Activated CD4-positive, alpha-beta T cell treated with anti-CD3 and anti-CD28 coated beads for 4 hours (primary cell): ENCODE results near the gene MYOT.

ENCODE experiments used
- DNase-seq, 2 donors: peaks; one replicate each; pipeline ENCODE4 v3.0.0-alpha.2; 2020

Gene MYOT

GRCh38 chr5:137902408-137903133 is 34.9 kb downstream of the MYOT start:
- no peak for DNase-seq

DNA sequence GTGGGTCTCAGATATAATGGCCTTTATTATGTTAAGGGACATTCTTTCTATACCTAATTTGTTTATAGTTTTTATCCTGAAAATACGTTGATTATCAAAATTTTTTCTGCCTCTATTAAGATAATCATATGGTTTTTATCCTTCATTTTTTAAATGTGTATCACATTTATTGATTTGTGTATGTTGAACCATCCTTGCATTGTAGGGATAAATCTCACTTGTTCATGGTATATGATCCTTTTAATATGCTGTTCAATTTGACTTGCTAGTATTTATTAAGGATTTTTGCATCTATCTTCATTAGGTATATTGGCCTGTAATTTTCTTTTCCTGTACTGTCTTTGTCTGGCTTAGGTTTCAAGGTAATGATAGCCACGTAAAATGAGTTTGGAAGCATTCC is 47.1 kb downstream of the MYOT start:
- no peak for DNase-seq

GRCh38 chr5:137916923-137917322 is 49.3 kb downstream of the MYOT start:
- DNase-seq = no peak

- DNase-seq = no peak
These were observed 54.3 kb downstream of the MYOT start for GRCh38 chr5:137921931-137922330.

DNA sequence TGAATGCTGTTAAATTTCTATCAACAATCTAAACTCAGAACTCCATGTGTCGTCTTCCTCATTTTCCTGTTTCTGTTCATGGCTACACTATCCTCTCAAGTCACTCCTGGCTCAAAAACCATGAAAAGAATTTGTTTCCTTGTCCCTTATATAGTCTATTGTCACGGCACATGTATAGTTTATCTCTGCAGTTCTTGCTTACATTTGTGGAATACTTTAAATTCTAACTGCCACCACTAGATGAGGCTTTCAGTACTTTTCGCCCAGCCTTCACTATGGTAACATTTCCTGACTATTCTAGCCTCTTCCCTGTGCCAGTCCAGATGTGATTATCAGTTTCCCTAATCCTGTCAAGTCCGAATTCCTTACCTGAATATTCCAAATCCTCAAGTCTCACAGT is 56.2 kb downstream of the MYOT start:
- no peak for DNase-seq

DNA sequence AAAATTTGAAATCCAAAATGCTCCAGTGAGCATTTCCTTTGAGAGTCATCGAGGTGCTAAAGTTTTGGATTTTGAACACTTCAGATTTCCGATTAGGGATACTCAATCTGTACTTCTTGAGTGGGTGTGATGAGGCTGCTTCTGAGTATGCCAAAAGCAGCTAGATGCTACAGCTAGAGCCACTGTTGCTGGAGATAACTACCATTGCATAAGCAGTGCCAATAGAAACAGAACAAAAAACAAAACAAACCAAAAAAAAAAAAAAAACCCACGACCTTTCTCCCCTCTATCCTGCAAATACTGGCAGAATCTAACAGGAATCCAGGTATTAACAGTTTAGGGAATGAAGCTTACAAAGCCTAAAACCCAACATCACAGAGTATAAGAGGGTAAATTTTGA is 65.1 kb downstream of the MYOT start:
- no peak for DNase-seq

DNA sequence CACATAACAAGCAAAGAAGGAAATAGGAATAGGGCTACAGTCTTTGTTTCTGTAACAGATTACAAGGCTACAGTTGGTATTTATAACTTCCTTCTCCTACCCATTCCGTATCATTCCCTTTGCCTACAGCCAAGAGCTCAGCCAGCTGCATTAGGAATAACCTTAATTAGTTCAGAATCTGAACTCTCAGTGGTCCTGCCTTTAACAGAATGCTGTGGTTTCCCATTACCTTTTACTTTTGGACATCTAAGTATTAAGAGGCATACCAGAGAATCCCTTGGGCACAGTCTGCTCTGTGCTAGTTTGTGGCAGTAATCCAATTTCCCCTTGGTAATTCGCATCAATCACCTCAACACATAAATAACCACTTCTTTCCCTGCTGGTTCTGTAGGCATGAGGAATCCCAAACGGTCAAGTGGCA is 65.8 kb downstream of the MYOT start:
- DNase-seq = no peak

GRCh38 chr5:137935190-137935589 is 67.5 kb downstream of the MYOT start:
- DNase-seq = no peak

- no peak for DNase-seq
These were observed 68.0 kb downstream of the MYOT start for GRCh38 chr5:137935694-137936093.
